PC-9 (cell line): Measurements from ENCODE around the gene HS3ST2.

ENCODE experiments used
- EZH2 ChIP-seq: fragments of 200-600 bp; sonication (generic); IDR thresholded peaks from 2 replicates; pipeline ENCODE4 v1.8.0; 2017; ENCODE audit warnings: antibody characterized with exemption, low read depth
- TF ChIP-seq, protein P1 (sequence below): fragments of 200-600 bp; sonication (generic); conservative IDR thresholded peaks from 2 replicates; pipeline ENCODE4 v1.6.1; 2017; ENCODE audit warnings: mixed run types, antibody characterized with exemption, mild to moderate bottlenecking, moderate library complexity

DNA sequence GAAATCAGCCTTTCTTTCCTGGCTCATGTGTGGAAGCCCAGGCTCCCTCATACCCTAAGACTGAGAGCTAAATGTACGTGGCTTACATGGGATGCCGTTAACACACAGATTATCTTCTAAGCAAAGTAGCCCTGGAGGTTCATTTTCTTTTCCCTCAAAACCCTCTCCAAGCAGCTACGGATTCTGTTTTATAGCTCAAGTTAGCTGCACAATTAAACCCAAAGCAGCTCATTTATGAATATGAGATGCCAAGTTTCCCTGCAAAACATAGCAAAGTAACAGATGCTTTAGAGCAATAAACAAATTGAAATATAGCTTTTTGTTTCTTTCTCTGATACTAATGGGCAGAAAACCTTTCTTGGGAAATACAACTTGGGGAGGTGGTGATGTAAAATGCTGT is 72.0 kb downstream of the HS3ST2 start:
- TF ChIP-seq, protein P1, sequence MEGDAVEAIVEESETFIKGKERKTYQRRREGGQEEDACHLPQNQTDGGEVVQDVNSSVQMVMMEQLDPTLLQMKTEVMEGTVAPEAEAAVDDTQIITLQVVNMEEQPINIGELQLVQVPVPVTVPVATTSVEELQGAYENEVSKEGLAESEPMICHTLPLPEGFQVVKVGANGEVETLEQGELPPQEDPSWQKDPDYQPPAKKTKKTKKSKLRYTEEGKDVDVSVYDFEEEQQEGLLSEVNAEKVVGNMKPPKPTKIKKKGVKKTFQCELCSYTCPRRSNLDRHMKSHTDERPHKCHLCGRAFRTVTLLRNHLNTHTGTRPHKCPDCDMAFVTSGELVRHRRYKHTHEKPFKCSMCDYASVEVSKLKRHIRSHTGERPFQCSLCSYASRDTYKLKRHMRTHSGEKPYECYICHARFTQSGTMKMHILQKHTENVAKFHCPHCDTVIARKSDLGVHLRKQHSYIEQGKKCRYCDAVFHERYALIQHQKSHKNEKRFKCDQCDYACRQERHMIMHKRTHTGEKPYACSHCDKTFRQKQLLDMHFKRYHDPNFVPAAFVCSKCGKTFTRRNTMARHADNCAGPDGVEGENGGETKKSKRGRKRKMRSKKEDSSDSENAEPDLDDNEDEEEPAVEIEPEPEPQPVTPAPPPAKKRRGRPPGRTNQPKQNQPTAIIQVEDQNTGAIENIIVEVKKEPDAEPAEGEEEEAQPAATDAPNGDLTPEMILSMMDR, result no peak
- TF ChIP-seq EZH2, result no peak
